HepG2 (cell line): Measurements from ENCODE around the gene RIMBP3C.
"Not testable (repeated sequence)": the region's sequence is repeated elsewhere in the genome, so short reads cannot be mapped to it uniquely, and the experiment has no call there.

Experiments used
- IRF9 ChIP-seq: sonication (generic); formaldehyde crosslinking; IDR thresholded peaks from 2 replicates; pipeline ENCODE4 v1.8.0; 2022; ENCODE audit warnings: missing genetic modification reagents, mild to moderate bottlenecking, borderline replicate concordance
- JUN ChIP-seq: sonication (generic); formaldehyde crosslinking; IDR thresholded peaks from 2 replicates; pipeline ENCODE4 v1.4.0; 2020; ENCODE audit warnings: mild to moderate bottlenecking, missing genetic modification reagents
- NCOA1 ChIP-seq: sonication (generic); formaldehyde crosslinking; IDR thresholded peaks from 2 replicates; pipeline ENCODE4 v1.9.0; 2021; ENCODE audit warnings: missing genetic modification reagents
- NR2F6 ChIP-seq, 2 experiments: IDR thresholded peaks; 2 replicates each; pipeline ENCODE4 v1.6.1; 2016; ENCODE audit warnings: antibody characterized with exemption in 1 of 2, mild to moderate bottlenecking in 1 of 2
- POLR2A ChIP-seq, 2 experiments: IDR thresholded peaks; 2 replicates each; pipeline ENCODE4 v1.6.1; 2011; ENCODE audit warnings: low read depth in 2 of 2, low read length in 2 of 2, mild to moderate bottlenecking in 1 of 2, moderate library complexity in 1 of 2; ENCODE audit not compliant: insufficient read depth in 1 of 2
- STAG1 ChIP-seq: sonication (generic); formaldehyde crosslinking; IDR thresholded peaks from 2 replicates; pipeline ENCODE4 v1.4.0; 2020; ENCODE audit warnings: missing genetic modification reagents
- TEF ChIP-seq: sonication (generic); formaldehyde crosslinking; IDR thresholded peaks from 2 replicates; pipeline ENCODE4 v1.5.0; 2020; ENCODE audit warnings: missing genetic modification reagents
- ZBTB34 ChIP-seq: sonication (generic); formaldehyde crosslinking; IDR thresholded peaks from 2 replicates; pipeline ENCODE4 v1.8.0; 2022; ENCODE audit warnings: mild to moderate bottlenecking, missing genetic modification reagents
- ZNF12 ChIP-seq: sonication (generic); formaldehyde crosslinking; IDR thresholded peaks from 2 replicates; pipeline ENCODE4 v1.5.0; 2020; ENCODE audit warnings: missing genetic modification reagents
- ZNF335 ChIP-seq: sonication (generic); formaldehyde crosslinking; IDR thresholded peaks from 2 replicates; pipeline ENCODE4 v1.4.0; 2020; ENCODE audit warnings: missing genetic modification reagents
- ZNF709 ChIP-seq: sonication (generic); formaldehyde crosslinking; IDR thresholded peaks from 2 replicates; pipeline ENCODE4 v1.5.0; 2020; ENCODE audit warnings: mild to moderate bottlenecking, missing genetic modification reagents
- TF ChIP-seq, protein P1 (sequence below), 2 experiments: IDR thresholded peaks; 2 replicates each; pipeline ENCODE4 v1.6.1; 2011 to 2012; ENCODE audit warnings: low read length in 2 of 2, borderline replicate concordance in 1 of 2, low read depth in 1 of 2, mild to moderate bottlenecking in 1 of 2, moderate library complexity in 1 of 2
- TF ChIP-seq, protein P2 (sequence below): sonication (generic); formaldehyde crosslinking; IDR thresholded peaks from 2 replicates; pipeline ENCODE4 v1.5.0; 2020; ENCODE audit warnings: mild to moderate bottlenecking, missing genetic modification reagents, moderate library complexity

DNA sequence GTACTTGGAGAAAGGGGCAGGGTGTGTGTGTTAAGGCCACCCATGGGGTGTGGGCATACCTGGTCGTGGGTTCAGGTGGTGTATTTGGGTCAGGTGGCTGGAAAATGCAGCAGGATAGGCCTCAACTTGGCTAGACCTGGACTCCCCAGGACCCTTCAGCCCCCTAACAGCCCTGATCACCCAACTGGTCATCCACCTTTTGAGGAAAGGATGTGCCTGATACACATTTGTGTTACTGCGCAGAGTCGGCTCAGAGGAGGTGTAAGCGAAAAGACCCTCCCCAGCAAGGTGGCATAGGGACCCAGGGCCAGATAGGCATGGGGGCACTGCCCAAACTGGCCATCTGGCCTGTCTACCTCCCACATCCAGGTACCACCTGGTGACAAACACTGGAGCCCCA, at the start of gene RIMBP3C:
- not testable (repeated sequence) for TF ChIP-seq JUN (CRISPR knock-in tag); POLR2A (IDR thresholded peaks at IDR 0.05; ENCODE audit: insufficient read depth in 1 of 2, low read depth in 2 of 2, low read length in 2 of 2); IRF9 (CRISPR knock-in tag); STAG1 (CRISPR knock-in tag); ZBTB34 (CRISPR knock-in tag); TEF (CRISPR knock-in tag); NCOA1 (CRISPR knock-in tag); ZNF12 (CRISPR knock-in tag); ZNF709 (CRISPR knock-in tag); NR2F6 (IDR thresholded peaks at IDR 0.05); NR2F6 (CRISPR knock-in tag; IDR thresholded peaks at IDR 0.05); ZNF335 (CRISPR knock-in tag)
- TF ChIP-seq, protein P1, sequence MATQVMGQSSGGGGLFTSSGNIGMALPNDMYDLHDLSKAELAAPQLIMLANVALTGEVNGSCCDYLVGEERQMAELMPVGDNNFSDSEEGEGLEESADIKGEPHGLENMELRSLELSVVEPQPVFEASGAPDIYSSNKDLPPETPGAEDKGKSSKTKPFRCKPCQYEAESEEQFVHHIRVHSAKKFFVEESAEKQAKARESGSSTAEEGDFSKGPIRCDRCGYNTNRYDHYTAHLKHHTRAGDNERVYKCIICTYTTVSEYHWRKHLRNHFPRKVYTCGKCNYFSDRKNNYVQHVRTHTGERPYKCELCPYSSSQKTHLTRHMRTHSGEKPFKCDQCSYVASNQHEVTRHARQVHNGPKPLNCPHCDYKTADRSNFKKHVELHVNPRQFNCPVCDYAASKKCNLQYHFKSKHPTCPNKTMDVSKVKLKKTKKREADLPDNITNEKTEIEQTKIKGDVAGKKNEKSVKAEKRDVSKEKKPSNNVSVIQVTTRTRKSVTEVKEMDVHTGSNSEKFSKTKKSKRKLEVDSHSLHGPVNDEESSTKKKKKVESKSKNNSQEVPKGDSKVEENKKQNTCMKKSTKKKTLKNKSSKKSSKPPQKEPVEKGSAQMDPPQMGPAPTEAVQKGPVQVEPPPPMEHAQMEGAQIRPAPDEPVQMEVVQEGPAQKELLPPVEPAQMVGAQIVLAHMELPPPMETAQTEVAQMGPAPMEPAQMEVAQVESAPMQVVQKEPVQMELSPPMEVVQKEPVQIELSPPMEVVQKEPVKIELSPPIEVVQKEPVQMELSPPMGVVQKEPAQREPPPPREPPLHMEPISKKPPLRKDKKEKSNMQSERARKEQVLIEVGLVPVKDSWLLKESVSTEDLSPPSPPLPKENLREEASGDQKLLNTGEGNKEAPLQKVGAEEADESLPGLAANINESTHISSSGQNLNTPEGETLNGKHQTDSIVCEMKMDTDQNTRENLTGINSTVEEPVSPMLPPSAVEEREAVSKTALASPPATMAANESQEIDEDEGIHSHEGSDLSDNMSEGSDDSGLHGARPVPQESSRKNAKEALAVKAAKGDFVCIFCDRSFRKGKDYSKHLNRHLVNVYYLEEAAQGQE (IDR thresholded peaks at IDR 0.05; ENCODE audit: borderline replicate concordance in 1 of 2, low read depth in 1 of 2, low read length in 2 of 2): not testable (repeated sequence)
- TF ChIP-seq, protein P2, sequence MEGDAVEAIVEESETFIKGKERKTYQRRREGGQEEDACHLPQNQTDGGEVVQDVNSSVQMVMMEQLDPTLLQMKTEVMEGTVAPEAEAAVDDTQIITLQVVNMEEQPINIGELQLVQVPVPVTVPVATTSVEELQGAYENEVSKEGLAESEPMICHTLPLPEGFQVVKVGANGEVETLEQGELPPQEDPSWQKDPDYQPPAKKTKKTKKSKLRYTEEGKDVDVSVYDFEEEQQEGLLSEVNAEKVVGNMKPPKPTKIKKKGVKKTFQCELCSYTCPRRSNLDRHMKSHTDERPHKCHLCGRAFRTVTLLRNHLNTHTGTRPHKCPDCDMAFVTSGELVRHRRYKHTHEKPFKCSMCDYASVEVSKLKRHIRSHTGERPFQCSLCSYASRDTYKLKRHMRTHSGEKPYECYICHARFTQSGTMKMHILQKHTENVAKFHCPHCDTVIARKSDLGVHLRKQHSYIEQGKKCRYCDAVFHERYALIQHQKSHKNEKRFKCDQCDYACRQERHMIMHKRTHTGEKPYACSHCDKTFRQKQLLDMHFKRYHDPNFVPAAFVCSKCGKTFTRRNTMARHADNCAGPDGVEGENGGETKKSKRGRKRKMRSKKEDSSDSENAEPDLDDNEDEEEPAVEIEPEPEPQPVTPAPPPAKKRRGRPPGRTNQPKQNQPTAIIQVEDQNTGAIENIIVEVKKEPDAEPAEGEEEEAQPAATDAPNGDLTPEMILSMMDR: not testable (repeated sequence)
